MM.1S (cell line): ENCODE measurements around the gene LMNA.

ENCODE experiments used
- DNase-seq: peaks from one replicate; pipeline ENCODE4 v3.0.0-alpha.2; 2015
- H2AFZ ChIP-seq: fragments of 300-600 bp; sonication (generic); 2 replicates; pipeline ENCODE4 v1.6.0; 2016; ENCODE audit warnings: antibody characterized with exemption, low read length
- H3F3A ChIP-seq: fragments of 300-600 bp; sonication (generic); 2 replicates; pipeline ENCODE4 v1.6.1; 2016; ENCODE audit warnings: mild to moderate bottlenecking, antibody characterized with exemption, low read length, moderate library complexity, mixed read lengths; ENCODE audit not compliant: insufficient read depth
- H3K27ac ChIP-seq: fragments of 300-600 bp; sonication (generic); 2 replicates; pipeline ENCODE4 v1.5.1; 2016; ENCODE audit warnings: mild to moderate bottlenecking, low read length
- H3K27me3 ChIP-seq: fragments of 300-600 bp; sonication (generic); replicated peaks from 2 replicates; pipeline ENCODE4 v1.6.0; 2016; ENCODE audit warnings: low read length; ENCODE audit not compliant: insufficient read depth
- H3K36me3 ChIP-seq: fragments of 300-600 bp; sonication (generic); replicated peaks from 2 replicates; pipeline ENCODE4 v1.6.1; 2016; ENCODE audit warnings: mild to moderate bottlenecking, low read length, mixed read lengths; ENCODE audit not compliant: insufficient read depth
- H3K4me1 ChIP-seq: fragments of 300-600 bp; sonication (generic); 2 replicates; pipeline ENCODE4 v1.6.1; 2016; ENCODE audit warnings: low read length, mixed read lengths
- H3K4me2 ChIP-seq: fragments of 300-600 bp; sonication (generic); 2 replicates; pipeline ENCODE4 v1.6.0; 2016; ENCODE audit warnings: low read depth, low read length
- H3K4me3 ChIP-seq: fragments of 300-600 bp; sonication (generic); 2 replicates; pipeline ENCODE4 v1.5.1; 2016; ENCODE audit warnings: low read length, mixed read lengths
- H3K79me2 ChIP-seq: fragments of 300-600 bp; sonication (generic); 2 replicates; pipeline ENCODE4 v1.6.1; 2016; ENCODE audit warnings: mixed run types, low read length, mixed read lengths
- H3K9ac ChIP-seq: fragments of 300-600 bp; sonication (generic); 2 replicates; pipeline ENCODE4 v1.6.1; 2016; ENCODE audit warnings: low read length, mixed read lengths
- H3K9me2 ChIP-seq: fragments of 300-600 bp; sonication (generic); replicated peaks from 2 replicates; pipeline ENCODE4 v1.6.1; 2016; ENCODE audit warnings: mild to moderate bottlenecking, low read length, mixed read lengths; ENCODE audit not compliant: insufficient read depth
- H3K9me3 ChIP-seq: fragments of 300-600 bp; sonication (generic); replicated peaks from 2 replicates; pipeline ENCODE4 v1.6.1; 2016; ENCODE audit warnings: mild to moderate bottlenecking, low read length, mixed read lengths; ENCODE audit not compliant: insufficient read depth
- H4K20me1 ChIP-seq: fragments of 300-600 bp; sonication (generic); 2 replicates; pipeline ENCODE4 v1.6.1; 2016; ENCODE audit warnings: mild to moderate bottlenecking, low read length, moderate library complexity, mixed read lengths; ENCODE audit not compliant: insufficient read depth
- CTCF ChIP-seq: fragments of 300-600 bp; sonication (generic); IDR thresholded peaks from 2 replicates; pipeline ENCODE4 v1.5.1; 2016; ENCODE audit warnings: antibody characterized with exemption, low read length, mixed read lengths
- EZH2 ChIP-seq: fragments of 300-600 bp; sonication (generic); optimal IDR thresholded peaks from 2 replicates; pipeline ENCODE3; 2017; ENCODE audit warnings: low read depth, mild to moderate bottlenecking, antibody characterized with exemption, low read length, mixed read lengths
- EZH2phosphoT487 ChIP-seq: fragments of 300-600 bp; sonication (generic); IDR thresholded peaks from 2 replicates; pipeline ENCODE4 v1.6.1; 2018; ENCODE audit warnings: antibody characterized with exemption, low read length

The LMNA gene

DNA sequence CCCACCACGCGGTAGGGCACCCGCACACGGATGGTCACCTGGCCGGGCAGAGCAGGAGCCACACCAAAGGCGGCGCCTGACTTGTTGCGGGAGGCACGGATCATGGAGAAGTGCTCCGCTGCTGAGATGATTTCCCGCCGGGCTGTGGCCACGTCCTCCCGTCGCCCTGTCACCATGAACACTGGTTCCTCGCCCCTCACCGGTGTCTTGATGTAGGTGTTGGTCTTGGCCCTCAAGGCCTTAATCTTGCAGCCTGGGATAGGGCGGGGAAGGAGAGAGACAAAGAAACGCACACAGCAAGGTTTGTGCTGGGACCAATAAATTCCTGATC, 37.1 kb upstream of the LMNA start:
- Histone ChIP-seq H3K9me3 (no peaks in the 10 kb centered on the region), H3K79me2 (no peaks in the 10 kb centered on the region), H3K27me3 (peaks cover 43% of the 10 kb centered on the region), H3K4me3 (no peak overlapping the region), H3K4me2 (no peak overlapping the region), H3K36me3 (no peaks in the 10 kb centered on the region), H3F3A (no peaks in the 10 kb centered on the region), H2AFZ (no peak overlapping the region), H3K9ac (no peak overlapping the region), H3K27ac (no peak overlapping the region), H3K4me1 (no peaks in the 10 kb centered on the region), H4K20me1 (no peaks in the 10 kb centered on the region), H3K9me2 (no peaks in the 10 kb centered on the region)
- no peak for DNase-seq
- TF ChIP-seq EZH2phosphoT487 (no peak), CTCF (no peak), EZH2 (no peak)

GRCh38 chr1:156078728-156079127, 35.8 kb upstream of the LMNA start:
- no peak for TF ChIP-seq CTCF
- no peak for TF ChIP-seq EZH2phosphoT487
- TF ChIP-seq EZH2, result no peak
- no peak for DNase-seq
- no peaks in the 10 kb centered on the region for H4K20me1 ChIP-seq
- H3F3A ChIP-seq, result no peaks in the 10 kb centered on the region
- H3K4me1 ChIP-seq, result peaks cover 5% of the 10 kb centered on the region
- H3K27me3 ChIP-seq, result peaks cover 52% of the 10 kb centered on the region
- no peak overlapping the region for H2AFZ ChIP-seq
- no peak overlapping the region for H3K9ac ChIP-seq
- H3K9me3 ChIP-seq, result no peaks in the 10 kb centered on the region
- no peak overlapping the region for H3K27ac ChIP-seq
- no peaks in the 10 kb centered on the region for H3K79me2 ChIP-seq
- H3K4me3 ChIP-seq, result no peak overlapping the region
- no peaks in the 10 kb centered on the region for H3K36me3 ChIP-seq
- H3K9me2 ChIP-seq, result no peaks in the 10 kb centered on the region
- H3K4me2 ChIP-seq, result no peak overlapping the region

GRCh38 chr1:156079762-156080161, 34.7 kb upstream of the LMNA start:
- Histone ChIP-seq H4K20me1 (no peaks in the 10 kb centered on the region), H3F3A (no peaks in the 10 kb centered on the region), H3K79me2 (no peaks in the 10 kb centered on the region), H3K4me2 (no peak overlapping the region), H3K4me1 (peaks cover 5% of the 10 kb centered on the region), H3K9ac (no peak overlapping the region), H3K27me3 (peaks cover 60% of the 10 kb centered on the region), H3K9me3 (no peaks in the 10 kb centered on the region), H3K4me3 (no peak overlapping the region), H3K36me3 (no peaks in the 10 kb centered on the region), H3K9me2 (no peaks in the 10 kb centered on the region), H3K27ac (no peak overlapping the region), H2AFZ (no peak overlapping the region)
- TF ChIP-seq EZH2phosphoT487 (no peak), CTCF (no peak), EZH2 (no peak)
- no peak for DNase-seq
